ENCODE results near the gene ARID2. TPM values are rescaled to one million over a fixed set of nuclear protein-coding genes. Genes with fewer than 3 reads are reported as not detected.

The ARID2 gene
- total RNA-seq, 2 experiments from 2014 or later = 30.1 to 44.9 TPM

GRCh38 chr12:45688183-45688582, 41.3 kb upstream of the ARID2 start:
- no peaks in the 10 kb centered on the region for H3K36me3 ChIP-seq (ENCODE audit: insufficient read depth, low read length)
- H3K27ac ChIP-seq (ENCODE audit: low read depth, low read length, poor library complexity, severe bottlenecking) = no peak overlapping the region
- no TSS peak for BruUV-seq (replicated peaks)
- H3K4me2 ChIP-seq (ENCODE audit: low read length) = no peak overlapping the region
- DNase-seq (ENCODE audit: low spot score) = no peak
- intact Hi-C loops (cut with micrococcal nuclease; ENCODE audit: unreplicated experiment) = no loop called here
- no peaks in the 10 kb centered on the region for H3K79me2 ChIP-seq (ENCODE audit: insufficient read depth, low read depth, low read length)
- H2AFZ ChIP-seq (ENCODE audit: low read length) = no peak overlapping the region
- H3K4me1 ChIP-seq (ENCODE audit: insufficient read depth, low read length, poor library complexity, severe bottlenecking) = no peaks in the 10 kb centered on the region
- H4K20me1 ChIP-seq (ENCODE audit: insufficient read depth, low read length) = no peaks in the 10 kb centered on the region
- POLR2A ChIA-PET = no interaction called here
- no peaks in the 10 kb centered on the region for H3K9me2 ChIP-seq (ENCODE audit: insufficient read depth, low read length)
- H3K4me3 ChIP-seq (ENCODE audit: low read depth, low read length, poor library complexity, severe bottlenecking) = no peak overlapping the region
- no peaks in the 10 kb centered on the region for H3K9me3 ChIP-seq (ENCODE audit: low read length)
- CTCF ChIA-PET (ENCODE audit: unreplicated experiment) = no interaction called here
- TF ChIP-seq EZH2phosphoT487 (IDR thresholded peaks at IDR 0.05; ENCODE audit: borderline replicate concordance, low read depth, low read length) (no peak), CTCF (conservative IDR thresholded peaks at IDR 0.05; ENCODE audit: low read length) (no peak)

GRCh38 chr12:45695035-45695434, 34.5 kb upstream of the ARID2 start:
- no peak overlapping the region for H3K4me2 ChIP-seq (ENCODE audit: low read length)
- no peaks in the 10 kb centered on the region for H3K9me3 ChIP-seq (ENCODE audit: low read length)
- no peaks in the 10 kb centered on the region for H3K36me3 ChIP-seq (ENCODE audit: insufficient read depth, low read length)
- H3K79me2 ChIP-seq (ENCODE audit: insufficient read depth, low read depth, low read length) = no peaks in the 10 kb centered on the region
- H2AFZ ChIP-seq (ENCODE audit: low read length) = no peak overlapping the region
- no TSS peak for BruUV-seq (replicated peaks)
- no peaks in the 10 kb centered on the region for H4K20me1 ChIP-seq (ENCODE audit: insufficient read depth, low read length)
- intact Hi-C loops (cut with micrococcal nuclease; ENCODE audit: unreplicated experiment) = no loop called here
- no peak for TF ChIP-seq CTCF (conservative IDR thresholded peaks at IDR 0.05; ENCODE audit: low read length)
- no peak for DNase-seq (ENCODE audit: low spot score)
- no peaks in the 10 kb centered on the region for H3K4me1 ChIP-seq (ENCODE audit: insufficient read depth, low read length, poor library complexity, severe bottlenecking)
- H3K4me3 ChIP-seq (ENCODE audit: low read depth, low read length, poor library complexity, severe bottlenecking) = no peak overlapping the region
- no peak overlapping the region for H3K27ac ChIP-seq (ENCODE audit: low read depth, low read length, poor library complexity, severe bottlenecking)
- ChIA-PET POLR2A (no interaction called here), CTCF (ENCODE audit: unreplicated experiment) (no interaction called here)
- no peaks in the 10 kb centered on the region for H3K9me2 ChIP-seq (ENCODE audit: insufficient read depth, low read length)

- Histone ChIP-seq H3K4me2 (ENCODE audit: low read length) (no peak overlapping the region), H3K36me3 (ENCODE audit: insufficient read depth, low read length) (no peaks in the 10 kb centered on the region), H3K4me3 (ENCODE audit: low read depth, low read length, poor library complexity, severe bottlenecking) (no peak overlapping the region), H3K4me1 (ENCODE audit: insufficient read depth, low read length, poor library complexity, severe bottlenecking) (no peaks in the 10 kb centered on the region), H4K20me1 (ENCODE audit: insufficient read depth, low read length) (no peaks in the 10 kb centered on the region), H3K79me2 (ENCODE audit: insufficient read depth, low read depth, low read length) (no peaks in the 10 kb centered on the region), H2AFZ (ENCODE audit: low read length) (no peak overlapping the region), H3K27ac (ENCODE audit: low read depth, low read length, poor library complexity, severe bottlenecking) (no peak overlapping the region), H3K9me2 (ENCODE audit: insufficient read depth, low read length) (no peaks in the 10 kb centered on the region), H3K9me3 (ENCODE audit: low read length) (no peaks in the 10 kb centered on the region)
- BruUV-seq (replicated peaks) = no TSS peak
- POLR2A ChIA-PET = no interaction called here
- CTCF ChIA-PET (ENCODE audit: unreplicated experiment) = no interaction called here
- no peak for DNase-seq (ENCODE audit: low spot score)
- TF ChIP-seq CTCF (conservative IDR thresholded peaks at IDR 0.05; ENCODE audit: low read length) (no peak), EZH2phosphoT487 (IDR thresholded peaks at IDR 0.05; ENCODE audit: borderline replicate concordance, low read depth, low read length) (no peak)
- intact Hi-C loops (cut with micrococcal nuclease; ENCODE audit: unreplicated experiment) = no loop called here
These were observed 33.9 kb upstream of the ARID2 start for GRCh38 chr12:45695606-45696005.

Data from OCI-LY7 (cell line).